Lower leg skin (tissue), 3 donors: ENCODE results near the gene AURKA.

Source experiments
- POLR2A ChIP-seq, 2 donors: fragments of 450-650 bp; IDR thresholded peaks; one replicate each; pipeline ENCODE4 v1.6.1; 2016 to 2017; ENCODE audit warnings: antibody characterized with exemption in 2 of 2, mild to moderate bottlenecking in 1 of 2, moderate library complexity in 1 of 2
- TF ChIP-seq, protein P1 (sequence below), 3 donors: fragments of 450-650 bp; IDR thresholded peaks; one replicate each; pipeline ENCODE4 v1.5.1; 2016; ENCODE audit warnings: antibody characterized with exemption in 3 of 3, mild to moderate bottlenecking in 3 of 3, moderate library complexity in 2 of 3

DNA sequence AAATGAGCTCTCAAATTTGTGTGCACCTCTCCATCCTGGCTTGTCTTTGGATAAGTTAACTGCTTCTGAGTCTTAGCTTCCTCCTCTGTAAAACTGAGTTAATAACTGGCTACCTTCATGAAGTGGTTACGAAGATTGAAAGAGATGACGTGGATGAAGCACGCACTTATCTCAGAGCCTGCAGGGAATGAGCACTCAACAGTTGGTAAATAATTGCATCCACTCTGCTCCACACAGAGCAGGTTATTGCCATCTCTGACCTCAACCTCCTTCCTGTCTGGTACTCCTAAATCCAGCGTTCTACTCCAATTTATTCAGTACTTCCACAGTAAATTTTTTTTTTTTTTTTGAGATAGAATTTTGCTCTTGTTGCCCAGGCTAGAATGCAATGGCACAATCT, 6.9 kb downstream of the AURKA start:
- TF ChIP-seq, protein P1, sequence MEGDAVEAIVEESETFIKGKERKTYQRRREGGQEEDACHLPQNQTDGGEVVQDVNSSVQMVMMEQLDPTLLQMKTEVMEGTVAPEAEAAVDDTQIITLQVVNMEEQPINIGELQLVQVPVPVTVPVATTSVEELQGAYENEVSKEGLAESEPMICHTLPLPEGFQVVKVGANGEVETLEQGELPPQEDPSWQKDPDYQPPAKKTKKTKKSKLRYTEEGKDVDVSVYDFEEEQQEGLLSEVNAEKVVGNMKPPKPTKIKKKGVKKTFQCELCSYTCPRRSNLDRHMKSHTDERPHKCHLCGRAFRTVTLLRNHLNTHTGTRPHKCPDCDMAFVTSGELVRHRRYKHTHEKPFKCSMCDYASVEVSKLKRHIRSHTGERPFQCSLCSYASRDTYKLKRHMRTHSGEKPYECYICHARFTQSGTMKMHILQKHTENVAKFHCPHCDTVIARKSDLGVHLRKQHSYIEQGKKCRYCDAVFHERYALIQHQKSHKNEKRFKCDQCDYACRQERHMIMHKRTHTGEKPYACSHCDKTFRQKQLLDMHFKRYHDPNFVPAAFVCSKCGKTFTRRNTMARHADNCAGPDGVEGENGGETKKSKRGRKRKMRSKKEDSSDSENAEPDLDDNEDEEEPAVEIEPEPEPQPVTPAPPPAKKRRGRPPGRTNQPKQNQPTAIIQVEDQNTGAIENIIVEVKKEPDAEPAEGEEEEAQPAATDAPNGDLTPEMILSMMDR (IDR thresholded peaks at IDR 0.05): no peak
- TF ChIP-seq POLR2A (IDR thresholded peaks at IDR 0.05): no peak
